ENCODE results near the gene MANF. TPM values are rescaled to one million over a fixed set of nuclear protein-coding genes. Genes with fewer than 3 reads are reported as not detected.

Gene MANF
- total and polyA plus RNA-seq, 2 experiments from 2014 or later, result 48.7 to 92.7 TPM

- H3K9me3 Mint-ChIP-seq, result peaks cover 1% of the 10 kb centered on the region; the same call in 1 of the 3 replicates
- peaks cover 3% of the 10 kb centered on the region for H3K27me3 Mint-ChIP-seq (ENCODE audit: insufficient read depth, low read depth, poor library complexity)
- peaks cover 39% of the 10 kb centered on the region for H3K36me3 Mint-ChIP-seq (ENCODE audit: low read depth)
- Histone ChIP-seq H3K4me3 (no peak overlapping the region), H3K27me3 (ENCODE audit: insufficient read depth) (no peaks in the 10 kb centered on the region), H2AFZ (no peak overlapping the region), H4K20me1 (replicated peaks; ENCODE audit: insufficient read depth) (peaks cover 8% of the 10 kb centered on the region; the same call in 1 of the 2 replicates), H3K36me3 (ENCODE audit: insufficient read depth) (peaks cover 8% of the 10 kb centered on the region), H3K4me2 (no peak overlapping the region), H3K27ac (ENCODE audit: low read depth) (no peak overlapping the region), H3K9me2 (ENCODE audit: insufficient read depth) (no peaks in the 10 kb centered on the region), H3K79me2 (replicated peaks; ENCODE audit: insufficient read depth) (peaks cover 9% of the 10 kb centered on the region), H3F3A (replicated peaks; ENCODE audit: low read depth) (peaks cover 9% of the 10 kb centered on the region; the same call in 1 of the 2 replicates), H3K4me1 (ENCODE audit: insufficient read depth) (no peaks in the 10 kb centered on the region)
- no peak overlapping the region for H3K4me3 Mint-ChIP-seq
- ATAC-seq, result no peak
- no peak for DNase-seq (ENCODE audit: low spot score)
- H3K27ac Mint-ChIP-seq, result no peak overlapping the region
- peaks cover 8% of the 10 kb centered on the region; the same call in 2 of the 3 replicates for H3K4me1 Mint-ChIP-seq
- TF ChIP-seq, protein P1, sequence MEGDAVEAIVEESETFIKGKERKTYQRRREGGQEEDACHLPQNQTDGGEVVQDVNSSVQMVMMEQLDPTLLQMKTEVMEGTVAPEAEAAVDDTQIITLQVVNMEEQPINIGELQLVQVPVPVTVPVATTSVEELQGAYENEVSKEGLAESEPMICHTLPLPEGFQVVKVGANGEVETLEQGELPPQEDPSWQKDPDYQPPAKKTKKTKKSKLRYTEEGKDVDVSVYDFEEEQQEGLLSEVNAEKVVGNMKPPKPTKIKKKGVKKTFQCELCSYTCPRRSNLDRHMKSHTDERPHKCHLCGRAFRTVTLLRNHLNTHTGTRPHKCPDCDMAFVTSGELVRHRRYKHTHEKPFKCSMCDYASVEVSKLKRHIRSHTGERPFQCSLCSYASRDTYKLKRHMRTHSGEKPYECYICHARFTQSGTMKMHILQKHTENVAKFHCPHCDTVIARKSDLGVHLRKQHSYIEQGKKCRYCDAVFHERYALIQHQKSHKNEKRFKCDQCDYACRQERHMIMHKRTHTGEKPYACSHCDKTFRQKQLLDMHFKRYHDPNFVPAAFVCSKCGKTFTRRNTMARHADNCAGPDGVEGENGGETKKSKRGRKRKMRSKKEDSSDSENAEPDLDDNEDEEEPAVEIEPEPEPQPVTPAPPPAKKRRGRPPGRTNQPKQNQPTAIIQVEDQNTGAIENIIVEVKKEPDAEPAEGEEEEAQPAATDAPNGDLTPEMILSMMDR (conservative IDR thresholded peaks at IDR 0.05; ENCODE audit: low read depth in 2 of 2), result no peak
- TF ChIP-seq ZNF114 (CRISPR knock-in tag; IDR thresholded peaks at IDR 0.05) (no peak), EZH2 (IDR thresholded peaks at IDR 0.05; ENCODE audit: low read depth, unreplicated experiment) (no peak)
Measured at GRCh38 chr3:51400166-51400565, 15.1 kb downstream of the MANF start.

DNA sequence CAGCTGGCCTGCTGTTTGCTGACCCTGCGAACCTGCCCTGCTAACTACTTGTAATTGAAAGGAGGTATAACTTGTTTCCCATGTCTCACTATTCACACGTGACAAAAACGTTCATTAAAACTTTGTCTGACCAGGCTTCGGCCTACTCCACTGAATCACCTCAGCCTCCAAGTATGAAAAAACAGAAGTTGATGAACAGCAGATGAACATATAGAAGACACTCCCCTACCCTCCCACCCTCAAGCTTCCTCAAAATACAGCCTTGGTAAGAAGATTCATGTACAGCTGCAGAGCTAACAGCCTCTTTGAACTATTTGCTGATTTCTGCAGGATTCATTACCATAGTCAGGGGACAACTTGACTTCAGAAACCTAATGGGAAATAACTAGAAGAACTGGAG lies 16.6 kb downstream of the MANF start:
- ATAC-seq (no peak), DNase-seq (ENCODE audit: low spot score) (no peak)
- no peaks in the 10 kb centered on the region for H3K79me2 ChIP-seq (replicated peaks; ENCODE audit: insufficient read depth)
- peaks cover 2% of the 10 kb centered on the region; the same call in 1 of the 2 replicates for H3K36me3 ChIP-seq (ENCODE audit: insufficient read depth)
- peaks cover 4% of the 10 kb centered on the region; the same call in 2 of the 3 replicates for H3K4me1 Mint-ChIP-seq
- H4K20me1 ChIP-seq (replicated peaks; ENCODE audit: insufficient read depth), result peaks cover 11% of the 10 kb centered on the region; the same call in 1 of the 2 replicates
- no peak overlapping the region for H3K4me3 ChIP-seq
- no peaks in the 10 kb centered on the region for H3K9me3 Mint-ChIP-seq
- peaks cover 31% of the 10 kb centered on the region for H3K36me3 Mint-ChIP-seq (ENCODE audit: low read depth)
- H3K4me3 Mint-ChIP-seq, result no peak overlapping the region
- no peaks in the 10 kb centered on the region for H3K4me1 ChIP-seq (ENCODE audit: insufficient read depth)
- no peaks in the 10 kb centered on the region for H3K27me3 ChIP-seq (ENCODE audit: insufficient read depth)
- H3K27ac Mint-ChIP-seq, result no peak overlapping the region
- H3K9me2 ChIP-seq (ENCODE audit: insufficient read depth), result no peaks in the 10 kb centered on the region
- peaks cover 3% of the 10 kb centered on the region for H3K27me3 Mint-ChIP-seq (ENCODE audit: insufficient read depth, low read depth, poor library complexity)
- no peak overlapping the region for H3K27ac ChIP-seq (ENCODE audit: low read depth)
- H3F3A ChIP-seq (replicated peaks; ENCODE audit: low read depth), result peaks cover 3% of the 10 kb centered on the region; the same call in 1 of the 2 replicates
- H3K4me2 ChIP-seq, result no peak overlapping the region
- H2AFZ ChIP-seq, result no peak overlapping the region
- TF ChIP-seq ZNF331 (CRISPR knock-in tag; IDR thresholded peaks at IDR 0.05; ENCODE audit: low read depth) (no peak), ZNF114 (CRISPR knock-in tag; IDR thresholded peaks at IDR 0.05) (no peak), EZH2phosphoT487 (IDR thresholded peaks at IDR 0.05; ENCODE audit: unreplicated experiment) (no peak), JUNB (IDR thresholded peaks at IDR 0.05; ENCODE audit: unreplicated experiment) (no peak), STAT1 (IDR thresholded peaks at IDR 0.05; ENCODE audit: unreplicated experiment) (no peak), EZH2 (IDR thresholded peaks at IDR 0.05; ENCODE audit: low read depth, unreplicated experiment) (no peak), ETS1 (IDR thresholded peaks at IDR 0.05) (no peak), NANOG (IDR thresholded peaks at IDR 0.05; ENCODE audit: borderline replicate concordance) (no peak), POLR2AphosphoS5 (IDR thresholded peaks at IDR 0.05; ENCODE audit: low read depth) (no peak), ZNF462 (CRISPR knock-in tag; IDR thresholded peaks at IDR 0.05) (no peak)

Measured in GM23338 (cell line).